ENCODE measurements around the gene SEPSECS. TPM values are rescaled to one million over a fixed set of nuclear protein-coding genes. Genes with fewer than 3 reads are reported as not detected.
"Not testable (repeated sequence)": the region's sequence is repeated elsewhere in the genome, so short reads cannot be mapped to it uniquely, and the experiment has no call there.

Gene SEPSECS
- total RNA-seq, 4 donors from 2014 or later = 6.9 to 22.8 (median 10.4) TPM

DNA sequence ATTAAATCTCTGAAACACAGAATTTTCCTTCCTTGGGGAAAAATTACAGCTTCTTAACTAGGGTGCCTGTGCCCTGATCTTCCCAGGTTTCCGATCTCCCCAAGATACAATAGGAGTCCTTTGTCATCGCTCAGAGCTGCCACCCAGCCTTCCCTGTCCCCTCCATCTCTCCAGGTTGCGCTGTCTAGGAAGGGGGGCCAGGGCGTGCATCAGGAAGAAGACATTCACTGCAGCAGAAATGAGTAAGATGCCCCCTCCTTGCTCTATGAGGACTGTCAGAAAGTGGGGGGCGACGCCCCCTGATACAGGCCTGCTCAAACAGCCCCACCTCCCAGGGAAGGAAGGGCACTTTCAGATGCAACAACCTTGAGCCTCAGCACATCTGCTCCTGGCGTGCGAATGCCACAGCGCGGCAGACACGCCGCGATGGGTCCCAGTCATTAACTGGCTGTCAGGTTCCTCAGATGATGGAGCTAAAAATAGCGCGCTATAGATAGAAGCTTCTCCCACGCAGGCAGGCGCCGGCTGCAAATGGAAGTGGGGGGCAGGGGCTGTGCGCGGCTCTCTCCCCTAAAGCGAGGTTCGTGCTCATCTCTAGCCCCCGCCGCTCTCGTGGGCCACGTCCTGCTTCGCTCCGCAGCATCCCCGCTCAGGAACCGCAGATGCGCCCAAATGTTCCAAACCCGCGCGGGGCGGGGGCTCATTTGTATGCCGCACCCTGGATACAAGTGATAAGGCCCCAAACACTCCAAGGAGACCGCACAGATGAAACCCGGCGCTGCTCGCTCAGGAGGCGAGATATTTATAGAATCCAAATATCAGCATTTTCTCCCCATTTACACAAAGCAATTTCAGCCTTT, 71.9 kb downstream of the SEPSECS start:
- TF ChIP-seq POLR2A (IDR thresholded peaks at IDR 0.05) = no peak
- TF ChIP-seq, protein P1, sequence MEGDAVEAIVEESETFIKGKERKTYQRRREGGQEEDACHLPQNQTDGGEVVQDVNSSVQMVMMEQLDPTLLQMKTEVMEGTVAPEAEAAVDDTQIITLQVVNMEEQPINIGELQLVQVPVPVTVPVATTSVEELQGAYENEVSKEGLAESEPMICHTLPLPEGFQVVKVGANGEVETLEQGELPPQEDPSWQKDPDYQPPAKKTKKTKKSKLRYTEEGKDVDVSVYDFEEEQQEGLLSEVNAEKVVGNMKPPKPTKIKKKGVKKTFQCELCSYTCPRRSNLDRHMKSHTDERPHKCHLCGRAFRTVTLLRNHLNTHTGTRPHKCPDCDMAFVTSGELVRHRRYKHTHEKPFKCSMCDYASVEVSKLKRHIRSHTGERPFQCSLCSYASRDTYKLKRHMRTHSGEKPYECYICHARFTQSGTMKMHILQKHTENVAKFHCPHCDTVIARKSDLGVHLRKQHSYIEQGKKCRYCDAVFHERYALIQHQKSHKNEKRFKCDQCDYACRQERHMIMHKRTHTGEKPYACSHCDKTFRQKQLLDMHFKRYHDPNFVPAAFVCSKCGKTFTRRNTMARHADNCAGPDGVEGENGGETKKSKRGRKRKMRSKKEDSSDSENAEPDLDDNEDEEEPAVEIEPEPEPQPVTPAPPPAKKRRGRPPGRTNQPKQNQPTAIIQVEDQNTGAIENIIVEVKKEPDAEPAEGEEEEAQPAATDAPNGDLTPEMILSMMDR (IDR thresholded peaks at IDR 0.05) = no peak
- no peaks in the 10 kb centered on the region for H3K36me3 ChIP-seq
- peak overlapping the region; percentile 21 to 26 for H3K4me3 ChIP-seq
- H3K4me1 ChIP-seq = no peaks in the 10 kb centered on the region
- H3K27ac ChIP-seq = no peak overlapping the region
- no peaks in the 10 kb centered on the region for H3K9me3 ChIP-seq
- H3K27me3 ChIP-seq = no peaks in the 10 kb centered on the region
- DNase-seq = peak in 1 of 2 donors; percentile 37
- intact Hi-C loops (cut with DNase I; ENCODE audit: low total_unique reads) = no loop called here

DNA sequence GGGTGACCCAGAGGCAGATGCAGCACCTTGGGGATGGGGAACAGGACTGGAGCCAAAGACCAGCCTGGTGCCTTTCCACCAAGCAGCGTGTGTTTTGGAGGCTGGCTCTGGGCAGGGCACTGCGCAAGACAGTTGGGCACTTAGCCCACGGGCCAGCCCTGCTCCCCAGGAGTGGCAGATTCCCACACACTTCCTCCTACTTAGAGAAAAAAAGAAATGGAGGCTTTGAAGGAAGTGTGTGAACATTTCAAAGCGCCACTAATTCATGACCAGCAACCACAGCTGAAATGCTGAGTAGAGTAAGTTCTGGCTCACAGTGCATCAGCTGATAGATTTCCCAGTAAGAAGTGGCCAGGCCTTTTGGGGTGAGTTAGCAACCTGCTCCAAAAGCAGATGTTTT, 74.6 kb downstream of the SEPSECS start:
- H3K27me3 ChIP-seq = no peaks in the 10 kb centered on the region
- no peak overlapping the region for H3K4me3 ChIP-seq
- no peak overlapping the region for H3K27ac ChIP-seq
- DNase-seq = no peak
- intact Hi-C loops (cut with DNase I; ENCODE audit: low total_unique reads) = no loop called here
- no peaks in the 10 kb centered on the region for H3K9me3 ChIP-seq
- no peaks in the 10 kb centered on the region for H3K4me1 ChIP-seq
- no peak for TF ChIP-seq POLR2A (IDR thresholded peaks at IDR 0.05)
- TF ChIP-seq, protein P1 (IDR thresholded peaks at IDR 0.05) = no peak
- H3K36me3 ChIP-seq = no peaks in the 10 kb centered on the region

DNA sequence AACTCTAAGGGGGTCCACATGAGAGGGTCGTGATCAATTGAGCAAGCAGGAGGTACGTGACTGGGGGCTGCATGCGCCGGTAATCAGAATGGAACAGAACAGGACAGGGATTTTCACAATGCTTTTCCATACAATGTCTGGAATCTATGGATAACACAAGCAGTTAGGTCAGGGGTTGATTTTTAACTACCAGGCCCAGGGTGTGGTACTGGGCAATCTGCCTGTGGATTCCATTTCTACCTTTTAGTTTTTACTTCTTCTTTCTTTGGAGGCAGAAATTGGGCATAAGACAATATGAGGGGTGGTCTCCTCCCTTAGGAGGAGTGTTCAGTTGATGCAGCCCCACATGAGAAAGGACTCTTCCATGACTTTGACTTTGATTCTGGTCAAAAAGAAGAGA, 76.8 kb downstream of the SEPSECS start:
- H3K9me3 ChIP-seq; H3K36me3 ChIP-seq; H3K4me3 ChIP-seq; H3K27me3 ChIP-seq; H3K27ac ChIP-seq; intact Hi-C loops (cut with DNase I; ENCODE audit: low total_unique reads); H3K4me1 ChIP-seq; DNase-seq: not testable (repeated sequence)

DNA sequence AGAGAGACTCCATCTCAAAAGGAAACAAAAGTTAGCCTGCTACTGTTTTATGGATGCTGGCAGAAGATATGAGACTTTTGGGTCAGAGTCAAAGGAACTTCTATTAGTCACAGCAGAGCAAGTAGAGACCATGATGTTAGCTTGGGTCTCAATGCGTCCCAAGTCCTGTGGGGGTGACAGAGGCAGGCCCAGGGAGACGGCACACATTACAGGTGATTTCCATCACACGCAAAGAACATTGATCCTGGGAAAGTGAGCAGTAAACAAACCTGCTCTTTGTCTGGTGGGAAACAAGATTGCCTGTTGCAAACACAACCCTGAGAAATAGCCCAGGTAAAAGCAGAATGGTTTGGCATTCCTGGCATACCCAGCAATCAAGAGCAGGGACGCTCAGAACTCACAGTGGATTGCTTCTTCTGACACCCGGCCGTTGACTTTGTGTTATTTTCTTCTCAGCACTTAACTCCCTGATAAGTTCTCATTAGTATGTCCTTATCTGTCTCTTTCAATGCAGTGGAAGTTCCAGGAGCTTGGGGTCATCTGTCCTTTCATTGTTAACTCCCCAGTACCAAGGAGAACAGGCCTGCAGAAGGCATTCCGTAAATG, 78.3 kb downstream of the SEPSECS start:
- intact Hi-C loops (cut with DNase I; ENCODE audit: low total_unique reads) = no loop called here
- H3K36me3 ChIP-seq = no peaks in the 10 kb centered on the region
- no peaks in the 10 kb centered on the region for H3K9me3 ChIP-seq
- TF ChIP-seq, protein P1 (IDR thresholded peaks at IDR 0.05) = no peak
- TF ChIP-seq POLR2A (IDR thresholded peaks at IDR 0.05) = no peak
- no peaks in the 10 kb centered on the region for H3K27me3 ChIP-seq
- no peak for DNase-seq
- H3K4me1 ChIP-seq = no peaks in the 10 kb centered on the region
- no peak overlapping the region for H3K27ac ChIP-seq
- H3K4me3 ChIP-seq = no peak overlapping the region

DNA sequence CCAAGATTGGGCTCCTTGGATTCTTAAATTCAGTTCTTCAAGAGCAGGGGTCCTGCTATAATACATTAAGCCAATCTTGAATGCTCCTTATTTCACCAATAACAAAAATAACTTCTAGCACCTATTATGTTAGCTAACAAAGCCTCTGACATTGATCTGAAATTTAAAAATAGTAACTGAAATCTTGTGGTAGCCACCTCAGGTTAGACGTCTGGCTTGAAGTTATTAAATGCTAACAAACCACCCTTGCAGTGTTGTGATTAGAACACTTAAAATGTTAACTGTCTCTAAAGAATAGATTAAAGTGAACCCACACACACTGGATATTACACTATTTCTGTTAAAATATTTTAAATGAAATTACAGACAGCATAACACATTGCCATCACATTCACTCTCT, 79.7 kb downstream of the SEPSECS start:
- no peak for DNase-seq
- Histone ChIP-seq H3K27me3 (no peaks in the 10 kb centered on the region), H3K36me3 (no peaks in the 10 kb centered on the region), H3K4me1 (no peaks in the 10 kb centered on the region), H3K9me3 (no peaks in the 10 kb centered on the region), H3K27ac (no peak overlapping the region), H3K4me3 (no peak overlapping the region)
- TF ChIP-seq POLR2A (IDR thresholded peaks at IDR 0.05) = no peak
- TF ChIP-seq, protein P1 (IDR thresholded peaks at IDR 0.05) = no peak
- intact Hi-C loops (cut with DNase I; ENCODE audit: low total_unique reads) = no loop called here
